ENCODE data around the gene EPHB3.

The EPHB3 gene

GRCh38 chr3:184582646-184583577 is 21.3 kb downstream of the EPHB3 start:
- no peak for DNase-seq

GRCh38 chr3:184583578-184584451 is 22.2 kb downstream of the EPHB3 start:
- no peak for DNase-seq

- no peak for DNase-seq
Measured at GRCh38 chr3:184584464-184584891, 22.9 kb downstream of the EPHB3 start.

GRCh38 chr3:184585545-184585944 is 24.0 kb downstream of the EPHB3 start:
- DNase-seq: no peak

- peak in 1 of 2 donors; percentile 22 for DNase-seq
Measured at GRCh38 chr3:184586851-184587250, 25.3 kb downstream of the EPHB3 start.

- DNase-seq: no peak
Measured at GRCh38 chr3:184588776-184589175, 27.2 kb downstream of the EPHB3 start.

DNA sequence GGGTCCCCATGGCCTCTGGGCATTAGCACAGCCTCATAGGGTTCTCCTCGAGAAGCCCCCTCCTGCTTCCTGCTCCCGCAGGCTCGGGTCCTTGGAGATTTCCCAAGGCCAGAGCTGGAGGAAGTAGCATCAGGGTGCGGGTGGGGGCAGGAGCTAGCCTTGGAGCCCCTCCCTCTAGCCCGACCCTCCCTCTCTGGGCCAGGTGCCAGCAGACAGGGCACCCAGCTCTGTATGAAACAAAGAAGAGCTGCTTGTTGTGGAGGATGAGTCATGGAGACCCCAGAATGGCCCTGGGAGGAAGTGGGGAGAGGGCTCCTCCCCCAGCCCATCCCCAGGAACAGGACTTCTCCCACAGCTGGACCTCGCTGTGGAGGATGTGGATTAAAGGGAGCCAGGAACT is 29.2 kb downstream of the EPHB3 start:
- DNase-seq: no peak

GRCh38 chr3:184591789-184592188 is 30.2 kb downstream of the EPHB3 start:
- no peak for DNase-seq

- DNase-seq: no peak
Measured at GRCh38 chr3:184592371-184593219, 31.0 kb downstream of the EPHB3 start.

GRCh38 chr3:184593220-184593927 is 31.8 kb downstream of the EPHB3 start:
- DNase-seq: no peak

DNA sequence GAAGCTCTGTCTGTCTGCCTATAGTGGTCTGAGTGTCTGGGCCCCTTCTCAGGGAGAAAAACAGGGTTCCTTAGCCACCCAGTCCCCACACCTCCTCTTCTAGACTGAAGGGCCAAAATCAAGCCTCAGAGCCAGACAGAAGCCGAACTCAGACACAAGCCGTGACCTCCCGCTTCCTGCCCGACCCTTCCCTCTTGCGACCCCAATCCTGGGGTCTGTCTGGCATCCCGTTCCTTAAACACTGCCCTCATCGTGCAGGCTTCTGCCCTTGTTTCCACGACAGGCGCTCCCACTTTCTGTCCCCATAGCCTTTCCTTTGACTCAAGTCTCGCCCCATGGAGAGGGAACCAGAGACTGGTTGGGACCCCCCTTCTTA is 32.3 kb downstream of the EPHB3 start:
- DNase-seq: no peak

- no peak for DNase-seq
Measured at GRCh38 chr3:184594371-184595001, 32.9 kb downstream of the EPHB3 start.

GRCh38 chr3:184595726-184596125 is 34.1 kb downstream of the EPHB3 start:
- DNase-seq: no peak

GRCh38 chr3:184596233-184596632 is 34.6 kb downstream of the EPHB3 start:
- DNase-seq: no peak

DNA sequence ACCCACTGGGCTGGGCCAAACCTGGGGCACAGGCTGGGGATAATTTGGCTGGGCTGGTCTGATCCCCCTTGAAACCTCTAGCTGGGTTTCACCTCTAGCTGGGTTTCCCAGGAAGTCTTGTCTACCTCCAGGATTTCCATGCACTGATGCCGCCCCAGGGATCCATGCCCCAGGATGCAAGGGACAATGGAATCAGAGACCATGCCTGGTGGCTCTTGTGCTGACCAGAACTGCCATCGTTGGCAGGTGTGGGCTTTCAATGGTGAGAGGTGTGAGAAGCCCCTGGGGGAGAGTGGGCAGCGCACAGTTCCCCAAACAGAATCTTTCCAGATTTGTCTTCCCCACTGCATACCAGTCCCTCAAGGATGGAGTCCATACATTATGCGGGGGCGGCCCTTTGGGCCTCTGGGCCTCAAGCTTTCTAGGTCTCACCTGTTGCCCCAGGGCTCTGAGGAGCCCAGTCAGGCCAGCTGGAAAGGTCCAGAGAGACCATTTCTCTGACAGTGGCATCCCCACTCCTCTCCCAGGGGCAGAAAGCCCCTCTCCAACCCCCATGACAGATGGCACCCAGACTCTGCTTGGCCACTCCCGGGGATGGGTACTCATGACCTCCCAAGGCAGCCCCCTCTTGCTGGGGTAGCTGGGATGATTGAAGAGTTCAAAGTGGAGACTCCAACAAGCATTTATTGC is 35.4 kb downstream of the EPHB3 start:
- no peak for DNase-seq

DNA sequence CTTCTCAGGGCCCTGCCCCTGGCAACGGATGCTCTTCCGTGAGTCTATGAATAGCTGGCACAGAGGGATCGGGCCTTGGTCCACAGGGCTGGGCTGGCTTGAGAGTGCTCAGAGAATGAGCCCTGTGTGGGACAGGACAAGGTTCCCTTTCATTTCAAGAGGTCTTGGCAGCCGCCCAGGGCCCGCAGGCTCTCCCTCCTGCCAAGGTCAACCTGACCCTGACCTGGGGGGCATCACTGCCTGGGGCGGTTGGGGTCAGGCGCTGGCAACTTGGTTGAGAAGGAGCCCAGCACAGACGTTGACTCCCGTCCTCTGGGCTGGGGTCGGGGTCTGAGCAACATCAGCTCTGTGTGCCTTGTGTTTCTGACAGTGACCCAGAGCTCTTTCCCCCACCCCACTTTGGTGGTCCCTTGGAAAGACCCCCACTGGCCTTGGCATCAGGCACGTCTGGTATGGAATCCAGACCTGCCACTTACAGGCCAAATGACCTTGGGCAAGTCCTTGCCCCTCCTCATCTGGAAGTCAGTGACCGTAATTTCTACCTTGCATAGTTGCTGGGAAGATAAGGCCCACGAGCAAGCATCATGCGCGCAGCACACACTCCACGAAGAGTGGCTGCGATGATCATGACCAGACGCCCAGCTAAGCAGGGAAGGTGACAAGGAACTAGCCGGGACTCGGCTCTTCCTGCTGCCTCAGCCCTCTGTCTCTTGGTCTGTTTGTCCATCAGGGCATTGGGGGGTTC is 36.4 kb downstream of the EPHB3 start:
- no peak for DNase-seq

- no peak for DNase-seq
Measured at GRCh38 chr3:184598574-184598927, 37.0 kb downstream of the EPHB3 start.

GRCh38 chr3:184599143-184599542 is 37.6 kb downstream of the EPHB3 start:
- DNase-seq: no peak

- no peak for DNase-seq
Measured at GRCh38 chr3:184600685-184601377, 39.2 kb downstream of the EPHB3 start.

Measured in CD4-positive, alpha-beta T cell treated with Interleukin-1 beta for 1 hour (primary cell).